K562 (cell line): ENCODE results near the gene HOXC11. TPM values are rescaled to one million over a fixed set of nuclear protein-coding genes. Genes with fewer than 3 reads are reported as not detected.

Experiments used
- ELF1 ChIP-seq: fragments of 200-800 bp; sonication (Bioruptor generic); IDR thresholded peaks from 2 replicates; pipeline ENCODE4 v1.6.1; 2016; ENCODE audit warnings: missing genetic modification characterization, missing compliant biosample characterization
- SMC3 ChIP-seq: conservative IDR thresholded peaks from 2 replicates; pipeline ENCODE4 v1.6.1; 2011; ENCODE audit warnings: low read depth, low read length, improper control_type of control experiment; ENCODE audit not compliant: insufficient read depth
- TRIM24 ChIP-seq, 2 experiments: fragments of 450-650 bp; IDR thresholded peaks; 2 replicates each; pipeline ENCODE4 v1.6.1; 2016
- polyA plus RNA-seq, 8 experiments: library from polyadenylated mRNA; depleted of rRNA in 4 of 8; stranded (reverse) in 5 of 8; unstranded in 3 of 8; fragments of >200 nt; fragmentation: Nextera tagmentation in 2 of 8; fragmentation: Illumina TruSeq in 1 of 8; extraction: Ambion mirVana in 2 of 8; extraction: Trizol in 1 of 8; gene quantifications; 2 replicates each; pipeline versions ENCODE4 v1.2.1 to v1.2.3, GENCODE V29; 2011 to 2014; ENCODE audit warnings: inconsistent platforms in 1 of 8, missing spikeins in 1 of 8
- total RNA-seq, 7 experiments: library from RNA; depleted of rRNA in 6 of 7; stranded (reverse); fragments of >200 nt in 6 of 7; fragmentation: Illumina TruSeq in 2 of 7; extraction: Trizol in 2 of 7; gene quantifications; 2 replicates each; pipeline versions ENCODE4 v1.2.1 to v1.2.3, GENCODE V29; 2011 to 2021; ENCODE audit warnings: low replicate concordance in 1 of 7
- TF ChIP-seq, protein P1 (sequence below): sonication (generic); formaldehyde crosslinking; IDR thresholded peaks from 2 replicates; pipeline ENCODE4 v1.5.0; 2020; ENCODE audit warnings: missing genetic modification reagents
- TF ChIP-seq, protein P2 (sequence below): fragments of 200-800 bp; sonication (Bioruptor generic); IDR thresholded peaks from 2 replicates; pipeline ENCODE4 v1.6.1; 2017; ENCODE audit warnings: missing genetic modification characterization, missing compliant biosample characterization
- TF ChIP-seq, protein P3 (sequence below): sonication (generic); formaldehyde crosslinking; IDR thresholded peaks from 2 replicates; pipeline ENCODE4 v1.8.0; 2022; ENCODE audit warnings: missing genetic modification reagents, mild to moderate bottlenecking, borderline replicate concordance

The HOXC11 gene
- total and polyA plus RNA-seq, 9 of the 15 experiments (the other 6 are each of a cell fraction or from before 2014, with no cell fraction given) = not detected

DNA sequence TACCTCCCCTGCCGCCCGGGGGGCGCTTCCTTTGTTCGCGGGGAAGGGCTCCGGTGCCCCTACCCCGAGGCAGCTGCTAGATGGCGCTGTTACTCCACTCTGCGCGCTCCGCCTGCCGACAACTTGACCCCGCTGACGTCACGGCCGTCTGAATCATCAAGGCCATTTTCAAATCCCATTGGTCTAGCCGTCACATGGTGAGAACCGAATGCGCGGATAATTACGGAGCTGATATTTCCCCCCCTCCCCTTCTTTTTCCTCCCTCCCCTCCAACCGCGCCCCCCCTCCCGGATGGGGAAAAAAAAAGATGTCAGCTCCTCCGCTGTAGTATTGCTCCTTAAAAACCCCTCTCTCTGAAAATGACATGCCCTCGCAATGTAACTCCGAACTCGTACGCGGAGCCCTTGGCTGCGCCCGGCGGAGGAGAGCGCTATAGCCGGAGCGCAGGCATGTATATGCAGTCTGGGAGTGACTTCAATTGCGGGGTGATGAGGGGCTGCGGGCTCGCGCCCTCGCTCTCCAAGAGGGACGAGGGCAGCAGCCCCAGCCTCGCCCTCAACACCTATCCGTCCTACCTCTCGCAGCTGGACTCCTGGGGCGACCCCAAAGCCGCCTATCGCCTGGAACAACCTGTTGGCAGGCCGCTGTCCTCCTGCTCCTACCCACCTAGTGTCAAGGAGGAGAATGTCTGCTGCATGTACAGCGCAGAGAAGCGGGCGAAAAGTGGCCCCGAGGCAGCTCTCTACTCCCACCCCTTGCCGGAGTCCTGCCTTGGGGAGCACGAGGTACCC, 12.2 kb downstream of the HOXC11 start, which contains the start of gene HOXC10 (continued):
- TF ChIP-seq, protein P1, sequence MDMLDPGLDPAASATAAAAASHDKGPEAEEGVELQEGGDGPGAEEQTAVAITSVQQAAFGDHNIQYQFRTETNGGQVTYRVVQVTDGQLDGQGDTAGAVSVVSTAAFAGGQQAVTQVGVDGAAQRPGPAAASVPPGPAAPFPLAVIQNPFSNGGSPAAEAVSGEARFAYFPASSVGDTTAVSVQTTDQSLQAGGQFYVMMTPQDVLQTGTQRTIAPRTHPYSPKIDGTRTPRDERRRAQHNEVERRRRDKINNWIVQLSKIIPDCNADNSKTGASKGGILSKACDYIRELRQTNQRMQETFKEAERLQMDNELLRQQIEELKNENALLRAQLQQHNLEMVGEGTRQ (CRISPR knock-in tag) = peak; percentile 87
- TF ChIP-seq TRIM24 (IDR thresholded peaks at IDR 0.05) (no peak), ELF1 (tag) (peak; percentile 40; the same call in 1 of the 2 replicates), SMC3 (peak; percentile 81)
- TF ChIP-seq, protein P2, sequence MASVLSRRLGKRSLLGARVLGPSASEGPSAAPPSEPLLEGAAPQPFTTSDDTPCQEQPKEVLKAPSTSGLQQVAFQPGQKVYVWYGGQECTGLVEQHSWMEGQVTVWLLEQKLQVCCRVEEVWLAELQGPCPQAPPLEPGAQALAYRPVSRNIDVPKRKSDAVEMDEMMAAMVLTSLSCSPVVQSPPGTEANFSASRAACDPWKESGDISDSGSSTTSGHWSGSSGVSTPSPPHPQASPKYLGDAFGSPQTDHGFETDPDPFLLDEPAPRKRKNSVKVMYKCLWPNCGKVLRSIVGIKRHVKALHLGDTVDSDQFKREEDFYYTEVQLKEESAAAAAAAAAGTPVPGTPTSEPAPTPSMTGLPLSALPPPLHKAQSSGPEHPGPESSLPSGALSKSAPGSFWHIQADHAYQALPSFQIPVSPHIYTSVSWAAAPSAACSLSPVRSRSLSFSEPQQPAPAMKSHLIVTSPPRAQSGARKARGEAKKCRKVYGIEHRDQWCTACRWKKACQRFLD = 0 out of 2 replicates have a peak, but pooled peaks have one; percentile 39
- TF ChIP-seq, protein P3, sequence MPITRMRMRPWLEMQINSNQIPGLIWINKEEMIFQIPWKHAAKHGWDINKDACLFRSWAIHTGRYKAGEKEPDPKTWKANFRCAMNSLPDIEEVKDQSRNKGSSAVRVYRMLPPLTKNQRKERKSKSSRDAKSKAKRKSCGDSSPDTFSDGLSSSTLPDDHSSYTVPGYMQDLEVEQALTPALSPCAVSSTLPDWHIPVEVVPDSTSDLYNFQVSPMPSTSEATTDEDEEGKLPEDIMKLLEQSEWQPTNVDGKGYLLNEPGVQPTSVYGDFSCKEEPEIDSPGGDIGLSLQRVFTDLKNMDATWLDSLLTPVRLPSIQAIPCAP = no peak
- TF ChIP-seq, all 486 proteins: peak for 53
